Left lung (tissue), 10 donors: ENCODE measurements around the gene KIF26A. TPM values are rescaled to one million over a fixed set of nuclear protein-coding genes. Genes with fewer than 3 reads are reported as not detected.

Experiments used
- ATAC-seq: fragments of 200-7000 bp; cut with Tn5 transposase; one replicate; pipeline ENCODE4 v1.9.1; 2020; ENCODE audit warnings: moderate library complexity
- DNase-seq, 4 donors: peaks; one replicate each; pipeline ENCODE4 v3.0.0-alpha.2; 2013 to 2020
- H3K27ac ChIP-seq, 2 donors: fragments of 200-600 bp; sonication (generic) in 1 of 2; one replicate each; pipeline versions ENCODE4 v1.5.0 to v1.8.0; 2020 to 2021
- H3K27me3 ChIP-seq, 2 donors: fragments of 200-600 bp; sonication (generic) in 1 of 2; one replicate each; pipeline versions ENCODE4 v1.5.0 to v1.8.0; 2020 to 2021
- H3K36me3 ChIP-seq, 2 donors: fragments of 200-600 bp; sonication (generic) in 1 of 2; one replicate each; pipeline versions ENCODE4 v1.5.0 to v1.8.0; 2020 to 2021
- H3K4me1 ChIP-seq, 2 donors: fragments of 200-600 bp; one replicate each; pipeline ENCODE4 v1.8.0; 2021
- H3K4me3 ChIP-seq, 2 donors: fragments of 200-600 bp; sonication (generic) in 1 of 2; one replicate each; pipeline versions ENCODE4 v1.5.0 to v1.8.0; 2020 to 2021; ENCODE audit warnings: mild to moderate bottlenecking in 1 of 2
- H3K9me3 ChIP-seq, 2 donors: fragments of 200-600 bp; sonication (generic) in 1 of 2; one replicate each; pipeline versions ENCODE4 v1.5.0 to v1.8.0; 2020 to 2021
- intact Hi-C, 2 donors: fragments of 100-400 bp; cut with DNase I; formaldehyde crosslinking; loops; one replicate each; pipeline versions ENCODE4 v1.11.2 to v1.14.2; 2022
- polyA plus RNA-seq, 6 donors: library from polyadenylated mRNA; unstranded; fragments of 120-200 nt; gene quantifications; one replicate each; pipeline ENCODE4 v1.2.1, GENCODE V29; 2013; ENCODE audit not compliant: insufficient read length in 6 of 6
- total RNA-seq, 2 donors: library from RNA; stranded (reverse); fragmentation: NEBNext Ultra II Directional; extraction: Animal tissue kit (Norgen Biotek cat#: 25700); gene quantifications; one replicate each; pipeline ENCODE4 v1.2.1, GENCODE V29; 2021
- TF ChIP-seq, protein P1 (sequence below), 2 donors: fragments of 200-600 bp; sonication (generic) in 1 of 2; IDR thresholded peaks; one replicate each; pipeline versions ENCODE4 v1.5.0 to v1.8.0; 2021; ENCODE audit warnings: antibody characterized with exemption in 2 of 2
- donor health status: DM: no; HTN: yes; CAD: no.
- donor health status: DM: no; HTN: no; CAD: no.

The KIF26A gene
- total and polyA plus RNA-seq, 8 donors, result 4.5 to 25.5 (median 14.4) TPM

GRCh38 chr14:104146651-104147345, 8.4 kb downstream of the KIF26A start:
- H3K27me3 ChIP-seq, result no peaks in the 10 kb centered on the region
- H3K36me3 ChIP-seq, result no peaks in the 10 kb centered on the region
- no peak overlapping the region for H3K27ac ChIP-seq
- peaks cover 5 to 24% of the 10 kb centered on the region in 2 donors for H3K4me1 ChIP-seq
- TF ChIP-seq, protein P1, sequence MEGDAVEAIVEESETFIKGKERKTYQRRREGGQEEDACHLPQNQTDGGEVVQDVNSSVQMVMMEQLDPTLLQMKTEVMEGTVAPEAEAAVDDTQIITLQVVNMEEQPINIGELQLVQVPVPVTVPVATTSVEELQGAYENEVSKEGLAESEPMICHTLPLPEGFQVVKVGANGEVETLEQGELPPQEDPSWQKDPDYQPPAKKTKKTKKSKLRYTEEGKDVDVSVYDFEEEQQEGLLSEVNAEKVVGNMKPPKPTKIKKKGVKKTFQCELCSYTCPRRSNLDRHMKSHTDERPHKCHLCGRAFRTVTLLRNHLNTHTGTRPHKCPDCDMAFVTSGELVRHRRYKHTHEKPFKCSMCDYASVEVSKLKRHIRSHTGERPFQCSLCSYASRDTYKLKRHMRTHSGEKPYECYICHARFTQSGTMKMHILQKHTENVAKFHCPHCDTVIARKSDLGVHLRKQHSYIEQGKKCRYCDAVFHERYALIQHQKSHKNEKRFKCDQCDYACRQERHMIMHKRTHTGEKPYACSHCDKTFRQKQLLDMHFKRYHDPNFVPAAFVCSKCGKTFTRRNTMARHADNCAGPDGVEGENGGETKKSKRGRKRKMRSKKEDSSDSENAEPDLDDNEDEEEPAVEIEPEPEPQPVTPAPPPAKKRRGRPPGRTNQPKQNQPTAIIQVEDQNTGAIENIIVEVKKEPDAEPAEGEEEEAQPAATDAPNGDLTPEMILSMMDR (IDR thresholded peaks at IDR 0.05), result no peak
- DNase-seq, result peak in 2 of 4 donors; percentile 24 to 75
- no peak for ATAC-seq
- intact Hi-C loops, result no loop called here
- no peaks in the 10 kb centered on the region for H3K9me3 ChIP-seq
- no peak overlapping the region for H3K4me3 ChIP-seq

DNA sequence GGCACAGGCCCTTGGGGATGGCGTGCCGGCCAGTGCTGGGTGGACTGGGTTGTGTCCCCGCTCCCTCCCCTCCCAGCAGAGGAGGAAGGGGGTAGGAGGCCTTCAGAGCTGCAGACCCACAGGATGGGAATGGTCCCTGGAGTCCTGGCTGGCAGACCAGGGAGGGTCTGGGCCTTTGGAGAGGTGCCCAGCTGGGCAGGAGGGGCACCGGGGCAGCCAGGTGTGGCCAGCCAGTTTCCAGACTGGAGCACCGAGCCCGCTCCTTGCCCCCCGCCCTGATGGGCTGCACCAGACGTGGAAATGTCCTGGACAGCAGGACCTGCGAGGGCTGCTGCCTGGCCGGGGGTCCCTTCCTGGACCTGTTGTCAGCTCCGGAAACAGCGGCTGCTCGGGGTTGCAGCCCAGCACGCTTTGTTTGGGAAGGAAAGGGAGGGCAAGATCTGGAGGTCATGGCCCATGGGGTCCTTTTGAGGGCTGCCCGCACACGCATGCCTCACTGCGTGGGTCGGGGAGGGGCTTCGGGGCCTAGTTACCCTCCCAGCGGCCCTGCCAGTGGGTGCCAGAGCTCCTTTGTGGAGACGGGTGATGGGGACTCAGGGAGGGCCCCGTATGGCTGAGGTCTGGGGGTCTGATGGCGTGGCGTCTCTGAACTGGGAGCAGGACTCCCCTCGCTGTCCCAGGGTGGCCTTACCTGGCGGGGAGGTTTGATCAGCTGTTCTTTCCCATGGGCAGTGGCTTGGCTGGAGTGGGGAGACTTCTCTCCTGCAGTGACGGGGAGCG, 9.1 kb downstream of the KIF26A start:
- ATAC-seq, result no peak
- no peaks in the 10 kb centered on the region for H3K27me3 ChIP-seq

GRCh38 chr14:104148433-104149277, 10.3 kb downstream of the KIF26A start:
- ATAC-seq (no peak), DNase-seq (peak in 1 of 4 donors; percentile 56)
- H3K4me1 ChIP-seq, result peaks cover 5 to 24% of the 10 kb centered on the region in 2 donors
- no peaks in the 10 kb centered on the region for H3K36me3 ChIP-seq
- H3K27ac ChIP-seq, result no peak overlapping the region
- H3K9me3 ChIP-seq, result no peaks in the 10 kb centered on the region
- no peaks in the 10 kb centered on the region for H3K27me3 ChIP-seq
- no peak overlapping the region for H3K4me3 ChIP-seq
- intact Hi-C loops, result no loop called here
- TF ChIP-seq, protein P1 (IDR thresholded peaks at IDR 0.05), result no peak

More for the DNA sequence above, 9.1 kb downstream of the KIF26A start:
- H3K4me1 ChIP-seq, result peaks cover 5 to 24% of the 10 kb centered on the region in 2 donors
- TF ChIP-seq, protein P1 (IDR thresholded peaks at IDR 0.05), result no peak
- H3K4me3 ChIP-seq, result no peak overlapping the region
- no peaks in the 10 kb centered on the region for H3K36me3 ChIP-seq
- no peaks in the 10 kb centered on the region for H3K9me3 ChIP-seq
- no peak overlapping the region for H3K27ac ChIP-seq
- intact Hi-C loops, result no loop called here
- DNase-seq, result peak in 1 of 4 donors; percentile 73

DNA sequence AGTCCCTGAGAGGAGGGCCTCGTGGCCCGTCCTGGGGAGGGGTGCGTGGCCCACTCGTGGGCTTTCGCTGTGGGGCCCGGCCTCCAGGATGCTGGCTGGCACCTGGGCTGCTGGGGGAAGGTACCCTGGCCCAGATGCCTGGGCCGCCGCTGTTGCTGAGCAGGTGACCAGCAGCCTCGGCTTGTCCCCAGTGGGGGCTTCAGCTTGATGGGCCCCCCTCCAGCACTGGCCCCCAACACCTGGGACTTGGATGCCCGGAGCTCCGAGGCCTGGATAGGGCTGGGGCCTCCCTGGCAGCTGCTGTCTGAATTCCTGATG, 10.8 kb downstream of the KIF26A start:
- TF ChIP-seq, protein P1 (IDR thresholded peaks at IDR 0.05), result no peak
- peaks cover 5 to 24% of the 10 kb centered on the region in 2 donors for H3K4me1 ChIP-seq
- no peak for DNase-seq
- H3K36me3 ChIP-seq, result no peaks in the 10 kb centered on the region
- H3K9me3 ChIP-seq, result no peaks in the 10 kb centered on the region
- H3K27ac ChIP-seq, result no peak overlapping the region
- no peak for ATAC-seq
- H3K27me3 ChIP-seq, result no peaks in the 10 kb centered on the region
- no peak overlapping the region for H3K4me3 ChIP-seq
- intact Hi-C loops, result no loop called here
